Calu3 (cell line): ENCODE measurements around the gene VAX1. TPM values are rescaled to one million over a fixed set of nuclear protein-coding genes. Genes with fewer than 3 reads are reported as not detected.

Experiments used
- BruUV-seq: library from RNA; stranded (reverse); fragments of 400-500 nt; replicated peaks from 2 replicates; lab custom pipeline; 2021; lab: Mats Ljungman, UMichigan
- CTCF ChIA-PET: fragments of 300-600 bp; sonication (Branson Sonifier 250); formaldehyde crosslinking; loops from one replicate; lab custom pipeline; 2022; ENCODE audit warnings: antibody characterized with exemption; lab: Charles Lee
- DNase-seq: peaks from one replicate; pipeline ENCODE4 v3.0.0; 2022
- H3K27ac Mint-ChIP-seq: one replicate; pipeline ENCODE4 v1.8.0; 2022; ENCODE audit warnings: mixed read lengths; ENCODE audit not compliant: unreplicated experiment
- H3K27me3 Mint-ChIP-seq: one replicate; pipeline ENCODE4 v1.8.0; 2022; ENCODE audit warnings: mixed read lengths; ENCODE audit not compliant: unreplicated experiment
- H3K36me3 Mint-ChIP-seq: one replicate; pipeline ENCODE4 v1.8.0; 2022; ENCODE audit warnings: mild to moderate bottlenecking, moderate library complexity, mixed read lengths; ENCODE audit not compliant: insufficient read depth, unreplicated experiment
- H3K4me1 Mint-ChIP-seq: one replicate; pipeline ENCODE4 v1.8.0; 2022; ENCODE audit warnings: mild to moderate bottlenecking, low read depth, mixed read lengths; ENCODE audit not compliant: unreplicated experiment
- H3K4me3 Mint-ChIP-seq: one replicate; pipeline ENCODE4 v1.8.0; 2022; ENCODE audit warnings: mild to moderate bottlenecking, low read depth, moderate library complexity, mixed read lengths; ENCODE audit not compliant: unreplicated experiment
- H3K9me3 Mint-ChIP-seq: one replicate; pipeline ENCODE4 v1.8.0; 2022; ENCODE audit warnings: low read depth, mixed read lengths; ENCODE audit not compliant: unreplicated experiment
- CTCF ChIP-seq: fragments of 200-600 bp; IDR thresholded peaks from one replicate; pipeline ENCODE4 v1.8.0; 2022; ENCODE audit warnings: antibody characterized with exemption; ENCODE audit not compliant: unreplicated experiment
- intact Hi-C: fragments of 100-400 bp; cut with micrococcal nuclease; formaldehyde crosslinking; loops from one replicate; pipeline ENCODE4 v1.10.0; 2022; ENCODE audit not compliant: unreplicated experiment
- total RNA-seq: library from RNA; stranded (reverse); gene quantifications from 2 replicates; pipeline ENCODE4 v1.2.3, GENCODE V29; 2022

Gene VAX1
- total RNA-seq, 1 experiment from 2014 or later = not detected

GRCh38 chr10:117138838-117139580 is 939 bp upstream of the VAX1 start:
- DNase-seq = no peak
- CTCF ChIA-PET = no interaction called here
- Mint-ChIP-seq H3K4me3 (no peak overlapping the region), H3K4me1 (no peaks in the 10 kb centered on the region), H3K36me3 (no peaks in the 10 kb centered on the region), H3K27ac (no peak overlapping the region), H3K9me3 (no peaks in the 10 kb centered on the region), H3K27me3 (peaks cover 32% of the 10 kb centered on the region)
- no peak for TF ChIP-seq CTCF
- no TSS peak for BruUV-seq
- intact Hi-C loops = no loop called here

GRCh38 chr10:117137031-117137910 is 799 bp downstream of the VAX1 start:
- peaks cover 23% of the 10 kb centered on the region for H3K27me3 Mint-ChIP-seq
- no TSS peak for BruUV-seq
- no peak for TF ChIP-seq CTCF

GRCh38 chr10:117136391-117136975 is 1.6 kb downstream of the VAX1 start:
- peaks cover 23% of the 10 kb centered on the region for H3K27me3 Mint-ChIP-seq
- DNase-seq = no peak
- no TSS peak for BruUV-seq
- H3K36me3 Mint-ChIP-seq = no peaks in the 10 kb centered on the region
- intact Hi-C loops = no loop called here
- no peaks in the 10 kb centered on the region for H3K9me3 Mint-ChIP-seq
- H3K27ac Mint-ChIP-seq = no peak overlapping the region
- no peak for TF ChIP-seq CTCF
- no peak overlapping the region for H3K4me3 Mint-ChIP-seq
- H3K4me1 Mint-ChIP-seq = peaks cover 4% of the 10 kb centered on the region
- CTCF ChIA-PET = interaction anchor here (1.1 kb wide), 1 partner anchor 9 kb away, joined by 3 read pairs; no protein-coding TSS in a partner anchor

More at GRCh38 chr10:117137031-117137910, 799 bp downstream of the VAX1 start:
- Mint-ChIP-seq H3K27ac (no peak overlapping the region), H3K36me3 (no peaks in the 10 kb centered on the region), H3K4me1 (no peaks in the 10 kb centered on the region), H3K4me3 (peak overlapping the region; percentile 65), H3K9me3 (no peaks in the 10 kb centered on the region)
- intact Hi-C loops = no loop called here
- peak; percentile 46 for DNase-seq
- CTCF ChIA-PET = interaction anchor here (1.1 kb wide), 1 partner anchor 8 kb away, joined by 3 read pairs; no protein-coding TSS in a partner anchor

GRCh38 chr10:117135480-117136140 is 2.5 kb downstream of the VAX1 start:
- intact Hi-C loops = no loop called here
- Mint-ChIP-seq H3K27me3 (peaks cover 27% of the 10 kb centered on the region), H3K36me3 (no peaks in the 10 kb centered on the region), H3K27ac (no peak overlapping the region), H3K4me1 (peaks cover 13% of the 10 kb centered on the region), H3K4me3 (no peak overlapping the region), H3K9me3 (no peaks in the 10 kb centered on the region)
- no TSS peak for BruUV-seq
- no peak for DNase-seq
- no peak for TF ChIP-seq CTCF
- CTCF ChIA-PET = interaction anchor here (1.1 kb wide), 1 partner anchor 9 kb away, joined by 3 read pairs; no protein-coding TSS in a partner anchor
